AG04449 (cell line): Measurements from ENCODE around the gene SECISBP2L.
A peak's percentile ranks its signal among the peaks of the same experiment; 100 is the strongest.
"Not testable (repeated sequence)": the region's sequence is repeated elsewhere in the genome, so short reads cannot be mapped to it uniquely, and the experiment has no call there.

Source experiments
- CTCF ChIA-PET: fragments of 350-600 bp; formaldehyde crosslinking; extraction: SDS; loops from one replicate; lab custom pipeline; 2021; ENCODE audit warnings: antibody characterized with exemption; lab: Yijun Ruan, JAX
- POLR2A ChIA-PET: fragments of 400-600, 350-600 bp; formaldehyde crosslinking; extraction: SDS; loops from one replicate; lab custom pipeline; 2020; ENCODE audit warnings: antibody characterized with exemption, inconsistent platforms; lab: Yijun Ruan, JAX
- DNase-seq: peaks from one replicate; pipeline ENCODE4 v3.0.0-alpha.2; 2010; ENCODE audit warnings: low read depth, low spot score
- H3K4me3 ChIP-seq: 2 replicates; pipeline ENCODE4 v1.5.1; 2011; ENCODE audit warnings: low read depth, mild to moderate bottlenecking, control low read depth, low read length
- TF ChIP-seq, protein P1 (sequence below): IDR thresholded peaks from one replicate; pipeline ENCODE4 v1.5.1; 2011; ENCODE audit warnings: mild to moderate bottlenecking, moderate library complexity, low read length, control low read depth, inconsistent platforms; ENCODE audit not compliant: insufficient read depth; ENCODE audit errors: missing control alignments

The SECISBP2L gene

DNA sequence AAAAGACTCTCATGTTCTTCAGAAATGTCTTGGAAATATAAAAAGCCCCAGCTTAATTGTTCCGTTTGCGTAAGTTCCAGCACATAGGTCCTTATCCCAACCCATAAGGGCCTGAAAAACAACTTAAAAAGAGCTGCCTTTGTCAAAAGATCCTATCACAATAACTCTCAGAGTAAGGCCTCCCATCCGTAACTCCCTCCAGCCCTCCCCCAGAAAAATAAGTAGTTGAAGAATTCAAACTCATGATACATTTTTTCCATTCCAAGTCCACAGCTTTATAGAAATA lies 38.0 kb upstream of the SECISBP2L start:
- no peak overlapping the region for H3K4me3 ChIP-seq
- CTCF ChIA-PET = interaction anchor here (0.7 to 2.0 kb wide), 6 partner anchors 14 to 222 kb away, joined by 3 to 12 read pairs (median 4); no protein-coding TSS in a partner anchor
- POLR2A ChIA-PET = no interaction called here
- no peak for DNase-seq
- TF ChIP-seq, protein P1, sequence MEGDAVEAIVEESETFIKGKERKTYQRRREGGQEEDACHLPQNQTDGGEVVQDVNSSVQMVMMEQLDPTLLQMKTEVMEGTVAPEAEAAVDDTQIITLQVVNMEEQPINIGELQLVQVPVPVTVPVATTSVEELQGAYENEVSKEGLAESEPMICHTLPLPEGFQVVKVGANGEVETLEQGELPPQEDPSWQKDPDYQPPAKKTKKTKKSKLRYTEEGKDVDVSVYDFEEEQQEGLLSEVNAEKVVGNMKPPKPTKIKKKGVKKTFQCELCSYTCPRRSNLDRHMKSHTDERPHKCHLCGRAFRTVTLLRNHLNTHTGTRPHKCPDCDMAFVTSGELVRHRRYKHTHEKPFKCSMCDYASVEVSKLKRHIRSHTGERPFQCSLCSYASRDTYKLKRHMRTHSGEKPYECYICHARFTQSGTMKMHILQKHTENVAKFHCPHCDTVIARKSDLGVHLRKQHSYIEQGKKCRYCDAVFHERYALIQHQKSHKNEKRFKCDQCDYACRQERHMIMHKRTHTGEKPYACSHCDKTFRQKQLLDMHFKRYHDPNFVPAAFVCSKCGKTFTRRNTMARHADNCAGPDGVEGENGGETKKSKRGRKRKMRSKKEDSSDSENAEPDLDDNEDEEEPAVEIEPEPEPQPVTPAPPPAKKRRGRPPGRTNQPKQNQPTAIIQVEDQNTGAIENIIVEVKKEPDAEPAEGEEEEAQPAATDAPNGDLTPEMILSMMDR = no peak

DNA sequence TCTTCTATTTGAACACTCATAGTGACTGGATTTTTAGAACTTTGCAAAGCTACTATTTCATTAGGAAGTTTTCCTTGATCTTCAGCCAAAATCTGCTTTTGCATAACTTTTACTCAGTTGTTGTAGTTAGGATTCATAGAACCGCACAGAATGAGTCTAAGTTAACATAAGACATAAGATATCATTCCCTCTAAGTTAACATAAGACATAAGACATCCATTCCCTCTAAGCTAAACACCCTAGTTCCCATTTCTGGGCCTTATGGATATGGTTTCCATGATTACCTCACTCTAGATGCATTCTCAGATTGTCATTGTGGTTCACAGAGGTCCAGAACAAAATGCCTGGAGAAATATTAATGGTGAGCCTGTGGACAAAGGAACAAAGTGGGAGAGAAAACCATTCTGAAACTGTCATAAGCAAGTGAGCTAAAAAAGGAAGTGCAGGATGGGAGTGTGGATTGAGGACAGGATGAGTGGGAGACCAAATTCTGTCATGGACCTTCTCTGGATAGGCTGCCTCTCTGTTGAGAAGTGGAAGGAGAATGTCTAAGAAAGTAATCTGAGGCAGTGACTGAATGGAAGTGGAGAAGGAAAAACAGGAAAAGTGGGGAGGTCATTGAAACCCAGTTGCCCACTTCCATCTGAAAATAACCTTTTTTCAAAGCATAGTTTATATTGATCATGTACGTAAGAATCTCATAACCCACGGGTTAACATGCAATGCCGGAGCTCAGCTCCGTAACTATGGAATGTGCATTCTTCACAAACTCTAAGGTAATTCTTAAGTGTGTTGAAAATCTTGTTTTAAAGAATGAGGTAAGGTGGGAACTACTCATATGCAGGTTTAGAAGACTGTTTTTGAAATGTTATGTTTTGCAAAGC lies 37.4 kb upstream of the SECISBP2L start:
- peak; percentile 46 for DNase-seq
- H3K4me3 ChIP-seq = no peak overlapping the region
- TF ChIP-seq, protein P1 = no peak
- CTCF ChIA-PET = interaction anchor here (0.7 to 2.0 kb wide), 6 partner anchors 8 to 222 kb away, joined by 3 to 12 read pairs (median 6); no protein-coding TSS in a partner anchor
- POLR2A ChIA-PET = interaction anchor here (0.9 to 1.6 kb wide), 4 partner anchors 23 to 438 kb away, joined by 3 to 5 read pairs (median 3); partner anchors contain the start of gene FBN1

DNA sequence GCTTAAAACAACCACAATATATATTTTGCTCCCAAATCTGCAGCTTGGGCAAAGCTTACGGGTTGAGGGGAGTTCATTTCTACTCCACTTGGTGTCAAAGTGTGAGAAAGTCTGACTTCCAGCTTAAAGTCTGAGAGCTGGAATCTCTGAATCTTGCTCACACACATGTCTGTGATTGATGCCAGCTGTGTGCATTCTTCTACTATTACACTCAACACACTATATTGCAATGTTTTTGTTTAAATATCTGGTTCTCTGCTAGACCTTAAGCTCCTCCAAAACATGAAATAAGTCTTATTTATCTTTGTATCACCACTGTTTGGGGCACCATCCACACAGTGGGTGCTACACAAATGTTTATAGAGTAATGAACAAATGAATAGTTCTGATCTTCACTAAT lies 36.7 kb upstream of the SECISBP2L start:
- TF ChIP-seq, protein P1 = no peak
- CTCF ChIA-PET = interaction anchor here (1.0 to 2.0 kb wide), 5 partner anchors 9 to 338 kb away, joined by 3 to 12 read pairs (median 6); no protein-coding TSS in a partner anchor
- POLR2A ChIA-PET = interaction anchor here (0.7 to 1.6 kb wide), 6 partner anchors 20 to 438 kb away, joined by 3 to 5 read pairs (median 3); partner anchors contain the start of gene FBN1
- peak; percentile 79 for DNase-seq
- H3K4me3 ChIP-seq = no peak overlapping the region

DNA sequence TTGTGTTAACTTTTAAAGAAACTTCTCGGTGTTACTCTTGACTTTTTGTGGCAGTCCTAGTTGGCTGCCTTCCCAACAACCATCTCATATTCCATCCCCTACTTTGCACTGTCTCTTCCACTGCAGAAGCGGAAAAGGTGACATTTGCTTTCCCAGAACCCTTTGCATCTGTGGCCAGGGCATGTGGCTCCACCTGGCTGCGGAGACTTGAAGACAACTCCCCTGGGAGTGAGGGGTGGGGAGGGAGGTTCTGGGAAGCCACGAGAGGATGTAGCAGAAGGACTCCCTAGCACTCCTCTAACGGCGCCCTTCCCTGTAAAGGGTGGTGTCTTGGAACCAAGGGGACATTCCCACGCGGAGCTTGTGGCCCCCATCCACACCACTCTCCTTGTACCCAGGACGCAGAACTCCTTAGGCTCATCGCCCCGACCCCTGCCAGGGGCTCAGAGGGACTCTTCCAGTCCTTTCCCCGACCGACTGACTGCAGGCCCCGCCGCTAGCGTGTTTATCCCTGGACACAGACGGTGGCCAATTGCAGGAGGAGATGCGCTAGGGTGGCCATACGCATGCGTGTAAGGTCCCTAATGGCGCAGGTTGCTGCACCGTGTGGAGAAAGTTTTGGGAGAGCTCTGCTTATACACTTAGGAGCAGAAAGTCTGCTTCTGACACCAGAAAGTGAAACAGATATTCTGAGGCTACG lies 33.2 kb upstream of the SECISBP2L start:
- no peak for DNase-seq

DNA sequence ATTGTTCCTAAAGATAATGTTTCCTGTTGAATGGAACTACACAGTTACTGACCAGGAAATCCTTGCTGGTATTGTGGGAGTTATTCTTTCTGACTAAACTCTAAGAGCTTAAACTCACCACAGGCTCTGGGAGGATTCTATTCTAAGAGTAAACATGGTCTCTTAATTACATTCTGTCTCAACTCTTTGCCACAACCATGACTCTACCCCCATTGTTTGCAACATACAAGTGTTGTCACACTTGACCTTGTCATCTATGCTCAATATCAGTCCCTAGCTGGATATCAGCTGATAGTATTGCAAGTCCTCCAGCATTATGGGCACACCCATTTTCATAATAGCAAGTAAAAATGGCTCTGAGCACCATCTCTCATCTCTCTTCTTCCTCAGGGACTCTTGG lies 29.6 kb upstream of the SECISBP2L start:
- ChIA-PET POLR2A (no interaction called here), CTCF (interaction anchor here (1.0 kb wide), 1 partner anchor 39 kb away, joined by 4 read pairs; no protein-coding TSS in a partner anchor)
- TF ChIP-seq, protein P1 = no peak
- no peak for DNase-seq
- no peak overlapping the region for H3K4me3 ChIP-seq

More for the DNA sequence above, 33.2 kb upstream of the SECISBP2L start:
- TF ChIP-seq, protein P1 = no peak
- H3K4me3 ChIP-seq = no peak overlapping the region
- ChIA-PET CTCF (no interaction called here), POLR2A (no interaction called here)

DNA sequence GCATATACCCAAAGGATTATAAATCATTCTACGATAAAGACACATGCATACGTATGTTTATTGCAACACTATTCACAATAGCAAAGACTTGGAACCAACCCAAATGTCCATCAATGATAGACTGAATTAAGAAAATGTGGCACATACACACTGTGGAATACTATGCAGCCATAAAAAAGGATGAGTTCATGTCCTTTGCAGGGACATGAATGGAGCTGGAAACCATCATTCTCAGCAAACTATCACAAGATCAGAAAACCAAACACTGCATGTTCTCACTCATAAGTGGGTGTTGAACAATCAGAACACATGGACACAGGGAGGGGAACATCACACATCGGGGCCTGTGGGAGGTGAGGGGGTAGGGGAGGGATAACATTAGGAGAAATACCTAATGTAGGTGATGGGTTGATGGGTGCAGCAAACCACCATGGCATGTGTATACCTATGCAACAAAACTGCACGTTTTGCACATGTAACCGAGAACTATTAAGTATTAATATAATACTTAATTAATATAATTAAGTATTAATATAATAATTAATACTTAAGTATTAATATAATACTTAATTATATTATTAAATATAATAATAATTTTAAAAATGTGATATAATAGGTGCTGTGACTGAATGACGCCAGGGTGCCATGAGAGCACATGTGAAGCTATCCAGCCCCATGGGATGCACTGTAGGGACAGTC lies 28.5 kb upstream of the SECISBP2L start:
- H3K4me3 ChIP-seq, CTCF ChIA-PET, DNase-seq, POLR2A ChIA-PET: not testable (repeated sequence)
